ENCODE results near the gene VWA3A.
"Not testable (repeated sequence)": the region's sequence is repeated elsewhere in the genome, so short reads cannot be mapped to it uniquely, and the experiment has no call there.

VWA3A gene

GRCh38 chr16:22092143-22092933, at the start of gene VWA3A:
Gene VWA3A, plus strand, starts transcription at chr16:22092541. Its CDS starts 97 bp downstream, at chr16:22092638.
- no peak for DNase-seq

GRCh38 chr16:22043882-22044281, 48.5 kb upstream of the VWA3A start:
- not testable (repeated sequence) for DNase-seq

GRCh38 chr16:22045888-22046287, 46.5 kb upstream of the VWA3A start:
- not testable (repeated sequence) for DNase-seq

- no peak for DNase-seq
Observed at GRCh38 chr16:22050963-22051362, 41.4 kb upstream of the VWA3A start.

- no peak for DNase-seq
Observed at GRCh38 chr16:22052980-22053379, 39.4 kb upstream of the VWA3A start.

GRCh38 chr16:22053921-22054341, 38.4 kb upstream of the VWA3A start:
- DNase-seq, result no peak

- no peak for DNase-seq
Observed at GRCh38 chr16:22054847-22055590, 37.3 kb upstream of the VWA3A start.

GRCh38 chr16:22055881-22056280, 36.5 kb upstream of the VWA3A start:
- no peak for DNase-seq

- no peak for DNase-seq
Observed at GRCh38 chr16:22063888-22064467, 28.4 kb upstream of the VWA3A start.

GRCh38 chr16:22065252-22065651, 27.1 kb upstream of the VWA3A start:
- DNase-seq, result no peak

GRCh38 chr16:22070361-22071330, 21.7 kb upstream of the VWA3A start:
- DNase-seq, result no peak

GRCh38 chr16:22071331-22071910, 20.9 kb upstream of the VWA3A start:
- DNase-seq, result no peak

- DNase-seq, result no peak
Observed at GRCh38 chr16:22073350-22073749, 19.0 kb upstream of the VWA3A start.

GRCh38 chr16:22075043-22075757, 17.1 kb upstream of the VWA3A start:
- DNase-seq, result no peak

GRCh38 chr16:22075776-22076175, 16.6 kb upstream of the VWA3A start:
- DNase-seq, result no peak

- peak; percentile 71 to 74 for DNase-seq
Observed at GRCh38 chr16:22077700-22078313, 14.5 kb upstream of the VWA3A start.

GRCh38 chr16:22078656-22079055, 13.7 kb upstream of the VWA3A start:
- no peak for DNase-seq

GRCh38 chr16:22081050-22081449, 11.3 kb upstream of the VWA3A start:
- DNase-seq, result peak in 1 of 2 experiments; percentile 3

- no peak for DNase-seq
Observed at GRCh38 chr16:22086440-22086839, 5.9 kb upstream of the VWA3A start.

- DNase-seq, result no peak
Observed at GRCh38 chr16:22088642-22089041, 3.7 kb upstream of the VWA3A start.

GRCh38 chr16:22089910-22090309, 2.4 kb upstream of the VWA3A start:
- DNase-seq, result no peak

Data from activated CD4-positive, alpha-beta T cell treated with anti-CD3 and anti-CD28 coated beads, Interleukin-2, amount 50 U/mL, for 4 hours (primary cell).